Measurements from ENCODE around the gene SYNGR2. TPM values are rescaled to one million over a fixed set of nuclear protein-coding genes. Genes with fewer than 3 reads are reported as not detected.

SYNGR2 gene
- total and polyA plus RNA-seq, 2 of the 8 experiments (the other 6 are each of a cell fraction or from before 2014, with no cell fraction given) = 50.0 to 139 TPM

GRCh38 chr17:78151514-78152008, 16.8 kb upstream of the SYNGR2 start:
- H4K5ac ChIP-seq (ENCODE audit: insufficient read length, low read depth, low read length) = no peak overlapping the region
- no peak overlapping the region for H2BK15ac ChIP-seq (ENCODE audit: low read length)
- no peak overlapping the region for H4K91ac ChIP-seq (replicated peaks; ENCODE audit: insufficient read length, low read length)
- FAIRE-seq = no peak
- no peak overlapping the region for H3K4me2 ChIP-seq (ENCODE audit: insufficient read depth in 1 of 2, low read depth in 2 of 2, low read length in 2 of 2)
- H3K23me2 ChIP-seq (ENCODE audit: low read depth, low read length) = no peaks in the 10 kb centered on the region
- no peak overlapping the region; the same call in 1 of the 2 replicates for H2BK5ac ChIP-seq (ENCODE audit: low read depth, low read length)
- no peak overlapping the region for H3K18ac ChIP-seq (ENCODE audit: extremely low read depth, low read length)
- no peak overlapping the region for H3K23ac ChIP-seq (ENCODE audit: insufficient read length)
- H3K4me1 ChIP-seq (replicated peaks in 1 of 4; ENCODE audit: control insufficient read depth in 3 of 4, insufficient read depth in 4 of 4, low read length in 3 of 4) = no peaks in the 10 kb centered on the region; a peak in 2 of 7 replicates
- no peaks in the 10 kb centered on the region for H3K36me3 ChIP-seq (ENCODE audit: control insufficient read depth in 2 of 4, insufficient read depth in 4 of 4, low read length in 3 of 4)
- H2BK12ac ChIP-seq (ENCODE audit: low read depth, low read length) = no peak overlapping the region
- DNase-seq (ENCODE audit: low read depth in 1 of 2, low spot score in 2 of 2) = no peak
- H3K4me3 ChIP-seq (ENCODE audit: extremely low read depth in 1 of 4, insufficient read depth in 2 of 4, low read depth in 3 of 4, low read length in 4 of 4) = no peak overlapping the region
- H3K9me3 ChIP-seq (ENCODE audit: insufficient read depth in 2 of 2, low read depth in 1 of 2, low read length in 1 of 2) = no peaks in the 10 kb centered on the region
- H3K27ac ChIP-seq (ENCODE audit: low read depth, low read length) = no peak overlapping the region
- H3K79me1 ChIP-seq (ENCODE audit: low read depth, low read length) = no peaks in the 10 kb centered on the region
- no peak overlapping the region for H2AK5ac ChIP-seq (ENCODE audit: low read depth, low read length)
- 91% methylated on average over 6 of the region's 7 CpGs; no CpG with 5 or more reads in 1 of the 2 experiments for whole genome bisulfite sequencing, 2 experiments (ENCODE audit: extremely low coverage in 1 of 2, insufficient coverage in 1 of 2, insufficient read length in 1 of 2, insufficient replicate concordance in 2 of 2, low coverage in 1 of 2, low lambda C conversion rate in 2 of 2, missing lambda C conversion rate in 1 of 2)
- POLR2A ChIA-PET (ENCODE audit: partially characterized antibody) = interaction anchor here (0.9 to 1.1 kb wide), 3 partner anchors 13 to 34 kb away, joined by 3 to 4 read pairs (median 3); no protein-coding TSS in a partner anchor
- no peak overlapping the region for H3K56ac ChIP-seq (replicated peaks; ENCODE audit: insufficient read length, low read depth, low read length)
- H3K9ac ChIP-seq (replicated peaks in 1 of 4; ENCODE audit: extremely low read depth in 1 of 4, low read depth in 3 of 4, low read length in 3 of 4) = no peak overlapping the region
- no peak overlapping the region for H3K14ac ChIP-seq (ENCODE audit: insufficient read length)
- no peaks in the 10 kb centered on the region for H3K27me3 ChIP-seq (replicated peaks in 1 of 4; ENCODE audit: control insufficient read depth in 3 of 4, extremely low read depth in 1 of 4, insufficient read depth in 3 of 4, low read length in 3 of 4)
- CTCF ChIA-PET (ENCODE audit: partially characterized antibody) = interaction anchor here (0.5 to 2.4 kb wide), 5 partner anchors 8 to 285 kb away, joined by 3 to 9 read pairs (median 4); no protein-coding TSS in a partner anchor
- no peak overlapping the region for H4K8ac ChIP-seq (ENCODE audit: extremely low read depth, insufficient read depth, low read length)
- H4K20me1 ChIP-seq (replicated peaks in 1 of 2; ENCODE audit: control insufficient read depth in 1 of 2, insufficient read depth in 2 of 2, low read length in 2 of 2) = no peaks in the 10 kb centered on the region
- no peaks in the 10 kb centered on the region for H3K79me2 ChIP-seq (ENCODE audit: control insufficient read depth in 1 of 2, insufficient read depth in 2 of 2, low read length in 2 of 2)
- no peak overlapping the region for H3K4ac ChIP-seq (replicated peaks; ENCODE audit: insufficient read length, low read depth, low read length)
- no peak overlapping the region for H2AFZ ChIP-seq (ENCODE audit: low read length)
- H2BK120ac ChIP-seq (replicated peaks; ENCODE audit: low read depth, low read length) = no peak overlapping the region
- H2BK20ac ChIP-seq (ENCODE audit: low read length) = no peak overlapping the region
- TF ChIP-seq PHF8 (conservative IDR thresholded peaks at IDR 0.05; ENCODE audit: low read depth, low read length) = no peak
- TF ChIP-seq ATF2 (IDR thresholded peaks at IDR 0.05; ENCODE audit: low read length) = no peak
- TF ChIP-seq SP4 (IDR thresholded peaks at IDR 0.05; ENCODE audit: low read length) = no peak
- no peak for TF ChIP-seq SRF (IDR thresholded peaks at IDR 0.05; ENCODE audit: low read depth, low read length)
- no peak for TF ChIP-seq JUN (IDR thresholded peaks at IDR 0.05; ENCODE audit: low read depth, low read length)
- TF ChIP-seq JUND (IDR thresholded peaks at IDR 0.05; ENCODE audit: low read length) = no peak
- no peak for TF ChIP-seq KDM4A (IDR thresholded peaks at IDR 0.05; ENCODE audit: low read depth, low read length, severe bottlenecking)
- no peak for TF ChIP-seq RFX5 (IDR thresholded peaks at IDR 0.05; ENCODE audit: borderline replicate concordance, low read depth, low read length)
- no peak for TF ChIP-seq EGR1 (IDR thresholded peaks at IDR 0.05; ENCODE audit: borderline replicate concordance, low read depth, low read length)
- TF ChIP-seq RBBP5 (IDR thresholded peaks at IDR 0.05; ENCODE audit: borderline replicate concordance, low read depth, low read length) = no peak
- TF ChIP-seq RNF2 (IDR thresholded peaks at IDR 0.05; ENCODE audit: borderline replicate concordance, low read depth, low read length, missing control alignments, poor library complexity, severe bottlenecking) = no peak
- TF ChIP-seq SAP30 (IDR thresholded peaks at IDR 0.05; ENCODE audit: insufficient read depth, insufficient replicate concordance, low read length) = no peak

Data from H1 (cell line).